ENCODE measurements around the gene IL19. TPM values are rescaled to one million over a fixed set of nuclear protein-coding genes. Genes with fewer than 3 reads are reported as not detected.
A peak's percentile ranks its signal among the peaks of the same experiment; 100 is the strongest.

The IL19 gene
- total RNA-seq, 4 donors from 2014 or later = not detected

DNA sequence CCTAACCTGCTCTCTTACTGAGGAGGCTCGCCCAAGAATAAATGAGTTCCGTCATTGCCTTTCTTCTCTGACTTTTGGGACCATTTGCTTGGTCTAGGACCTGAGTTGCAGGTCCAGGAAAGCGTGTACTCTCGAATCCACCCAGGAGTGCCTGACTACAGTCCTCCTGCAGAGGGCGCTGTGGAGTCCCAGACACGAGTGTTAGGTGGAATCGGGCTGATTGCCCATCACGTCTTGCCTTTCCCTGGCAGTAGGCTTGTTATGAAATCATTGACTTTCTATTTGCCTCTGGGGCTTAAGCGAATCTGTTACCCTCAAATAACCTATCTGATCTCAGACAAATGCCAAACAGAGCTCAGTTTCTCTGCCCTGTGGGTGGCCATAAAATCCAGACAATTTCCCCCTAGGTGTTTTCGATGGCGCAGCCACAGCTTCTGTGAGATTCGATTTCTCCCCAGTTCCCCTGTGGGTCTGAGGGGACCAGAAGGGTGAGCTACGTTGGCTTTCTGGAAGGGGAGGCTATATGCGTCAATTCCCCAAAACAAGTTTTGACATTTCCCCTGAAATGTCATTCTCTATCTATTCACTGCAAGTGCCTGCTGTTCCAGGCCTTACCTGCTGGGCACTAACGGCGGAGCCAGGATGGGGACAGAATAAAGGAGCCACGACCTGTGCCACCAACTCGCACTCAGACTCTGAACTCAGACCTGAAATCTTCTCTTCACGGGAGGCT is 94.5 kb downstream of the IL19 start, which contains the start of gene IL20:
TSS of gene IL20 (plus strand) at position 685 of the 733 bp plus-strand sequence. CDS start 230 bp downstream, outside the sequence.
- no peak for DNase-seq (ENCODE audit: extremely low spot score)
- no peak within 1 kb of the TSS for H3K27ac ChIP-seq (replicated peaks in 1 of 4)
- peaks cover 0 to 5% (median 0%) of the 10 kb centered on the region in 4 donors for H3K27me3 ChIP-seq
- peaks cover 0 to 7% (median 0%) of the 10 kb centered on the region in 4 donors for H3K4me1 ChIP-seq
- H3K4me3 ChIP-seq = no peak within 1 kb of the TSS
- TF ChIP-seq, protein P1, sequence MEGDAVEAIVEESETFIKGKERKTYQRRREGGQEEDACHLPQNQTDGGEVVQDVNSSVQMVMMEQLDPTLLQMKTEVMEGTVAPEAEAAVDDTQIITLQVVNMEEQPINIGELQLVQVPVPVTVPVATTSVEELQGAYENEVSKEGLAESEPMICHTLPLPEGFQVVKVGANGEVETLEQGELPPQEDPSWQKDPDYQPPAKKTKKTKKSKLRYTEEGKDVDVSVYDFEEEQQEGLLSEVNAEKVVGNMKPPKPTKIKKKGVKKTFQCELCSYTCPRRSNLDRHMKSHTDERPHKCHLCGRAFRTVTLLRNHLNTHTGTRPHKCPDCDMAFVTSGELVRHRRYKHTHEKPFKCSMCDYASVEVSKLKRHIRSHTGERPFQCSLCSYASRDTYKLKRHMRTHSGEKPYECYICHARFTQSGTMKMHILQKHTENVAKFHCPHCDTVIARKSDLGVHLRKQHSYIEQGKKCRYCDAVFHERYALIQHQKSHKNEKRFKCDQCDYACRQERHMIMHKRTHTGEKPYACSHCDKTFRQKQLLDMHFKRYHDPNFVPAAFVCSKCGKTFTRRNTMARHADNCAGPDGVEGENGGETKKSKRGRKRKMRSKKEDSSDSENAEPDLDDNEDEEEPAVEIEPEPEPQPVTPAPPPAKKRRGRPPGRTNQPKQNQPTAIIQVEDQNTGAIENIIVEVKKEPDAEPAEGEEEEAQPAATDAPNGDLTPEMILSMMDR (IDR thresholded peaks at IDR 0.05) = peak; percentile 43 to 65 (median 44)
- no peak for TF ChIP-seq POLR2AphosphoS5 (IDR thresholded peaks at IDR 0.05)
- WGBS = 56% methylated on average over 19 of the region's 19 CpGs
- H3K36me3 ChIP-seq = no peaks in the 10 kb centered on the region
- H3K9me3 ChIP-seq = no peaks in the 10 kb centered on the region
- intact Hi-C loops (cut with DNase I) = loop anchor here (5.0 kb wide), 1 partner anchor 42 kb away; no protein-coding TSS in a partner anchor

DNA sequence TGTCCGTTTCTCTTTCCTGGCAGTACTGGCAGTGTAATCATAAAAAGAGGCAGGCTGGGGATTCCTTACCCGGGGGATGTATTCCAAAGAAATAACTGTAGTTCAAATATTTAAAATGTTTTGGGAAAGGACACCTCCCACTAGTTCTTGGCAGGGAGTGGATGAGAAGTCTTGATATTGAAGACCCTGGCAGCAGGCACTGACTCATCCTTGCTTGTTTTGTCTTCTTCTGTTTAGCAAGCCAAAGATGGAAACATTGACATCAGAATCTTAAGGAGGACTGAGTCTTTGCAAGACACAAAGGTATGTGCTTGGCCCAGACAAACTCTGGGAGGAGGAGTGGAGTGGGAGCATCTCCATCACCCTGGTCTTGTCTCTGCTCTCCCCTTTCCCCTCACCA is 95.5 kb downstream of the IL19 start:
- H3K4me3 ChIP-seq = no peak overlapping the region
- TF ChIP-seq POLR2AphosphoS5 (IDR thresholded peaks at IDR 0.05) = no peak
- no peak for TF ChIP-seq EP300 (IDR thresholded peaks at IDR 0.05)
- no peak for TF ChIP-seq POLR2A (IDR thresholded peaks at IDR 0.05; ENCODE audit: low read depth)
- TF ChIP-seq, protein P1 (IDR thresholded peaks at IDR 0.05) = no peak
- peaks cover 0 to 7% (median 0%) of the 10 kb centered on the region in 4 donors for H3K4me1 ChIP-seq
- no peaks in the 10 kb centered on the region for H3K36me3 ChIP-seq
- 35% methylated on average over 2 of the region's 2 CpGs for WGBS
- H3K9me3 ChIP-seq = no peaks in the 10 kb centered on the region
- H3K27me3 ChIP-seq = peaks cover 0 to 5% (median 0%) of the 10 kb centered on the region in 4 donors
- intact Hi-C loops (cut with DNase I) = loop anchor here (5.0 kb wide), 1 partner anchor 41 kb away; no protein-coding TSS in a partner anchor
- no peak for DNase-seq (ENCODE audit: extremely low spot score)
- H3K27ac ChIP-seq (replicated peaks in 1 of 4) = no peak overlapping the region

DNA sequence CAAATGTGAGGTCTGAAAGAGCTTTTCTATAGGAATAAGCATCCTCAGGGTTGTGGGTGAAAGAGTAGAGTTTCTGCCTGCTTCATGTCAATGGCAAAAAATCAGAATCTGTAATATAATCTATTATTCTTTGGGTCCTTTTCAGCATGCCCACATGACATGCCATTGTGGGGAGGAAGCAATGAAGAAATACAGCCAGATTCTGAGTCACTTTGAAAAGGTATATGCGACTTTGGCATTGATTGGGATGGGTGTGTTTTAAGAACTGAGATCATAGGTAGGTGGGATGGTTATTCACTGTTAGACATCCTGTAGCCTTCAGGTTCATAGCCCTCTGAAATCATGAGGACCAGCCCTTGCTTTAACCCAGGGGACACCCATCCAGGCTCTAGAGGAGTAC is 96.7 kb downstream of the IL19 start:
- WGBS = 93% methylated on average over 1 of the region's 1 CpG
- Histone ChIP-seq H3K27ac (replicated peaks in 1 of 4) (no peak overlapping the region), H3K4me1 (peaks cover 0 to 7% (median 0%) of the 10 kb centered on the region in 4 donors), H3K4me3 (no peak overlapping the region), H3K36me3 (no peaks in the 10 kb centered on the region), H3K9me3 (no peaks in the 10 kb centered on the region), H3K27me3 (no peaks in the 10 kb centered on the region)
- intact Hi-C loops (cut with DNase I) = loop anchor here (5.0 kb wide), 1 partner anchor 40 kb away; no protein-coding TSS in a partner anchor
- TF ChIP-seq POLR2A (IDR thresholded peaks at IDR 0.05; ENCODE audit: low read depth) = no peak
- no peak for TF ChIP-seq EP300 (IDR thresholded peaks at IDR 0.05)
- TF ChIP-seq POLR2AphosphoS5 (IDR thresholded peaks at IDR 0.05) = no peak
- TF ChIP-seq, protein P1 (IDR thresholded peaks at IDR 0.05) = no peak
- no peak for DNase-seq (ENCODE audit: extremely low spot score)

DNA sequence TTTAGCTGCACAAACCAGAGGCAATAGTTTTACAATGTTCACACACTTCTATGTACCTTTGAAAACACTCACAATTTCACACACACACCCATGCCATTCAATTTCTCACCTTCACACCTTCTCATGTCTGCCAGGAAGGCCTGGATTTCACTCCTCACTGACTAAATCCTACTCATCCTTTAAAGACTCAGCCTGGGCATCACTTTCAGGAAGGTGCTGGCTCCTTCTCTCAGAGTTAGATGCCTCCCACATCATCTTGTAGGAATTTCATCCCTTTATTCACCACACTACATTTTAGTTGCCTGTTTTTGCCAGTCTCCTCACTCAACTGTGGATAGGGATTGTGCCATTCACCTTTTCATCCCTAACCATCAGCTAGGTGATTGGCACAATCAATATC is 97.1 kb downstream of the IL19 start:
- no peak for DNase-seq (ENCODE audit: extremely low spot score)
- Histone ChIP-seq H3K4me1 (peaks cover 0 to 7% (median 0%) of the 10 kb centered on the region in 4 donors), H3K36me3 (no peaks in the 10 kb centered on the region), H3K27me3 (no peaks in the 10 kb centered on the region), H3K4me3 (no peak overlapping the region), H3K27ac (replicated peaks in 1 of 4) (no peak overlapping the region), H3K9me3 (peaks cover 0 to 2% (median 0%) of the 10 kb centered on the region in 4 donors)
- no peak for TF ChIP-seq EP300 (IDR thresholded peaks at IDR 0.05)
- TF ChIP-seq, protein P1 (IDR thresholded peaks at IDR 0.05) = no peak
- TF ChIP-seq POLR2AphosphoS5 (IDR thresholded peaks at IDR 0.05) = no peak
- TF ChIP-seq POLR2A (IDR thresholded peaks at IDR 0.05; ENCODE audit: low read depth) = no peak
- intact Hi-C loops (cut with DNase I) = loop anchor here (5.0 kb wide), 1 partner anchor 40 kb away; no protein-coding TSS in a partner anchor

All from esophagus muscularis mucosa (tissue), 4 donors.